NOMO-1 treated with dmso at 0.1 percent for 144 hours (cell line): ENCODE data around the gene GPR35.
"Not testable (repeated sequence)": the region's sequence is repeated elsewhere in the genome, so short reads cannot be mapped to it uniquely, and the experiment has no call there.

Source experiments
- DNase-seq: peaks from one replicate; lab custom pipeline; 2025; ENCODE audit not compliant: unreplicated experiment; lab: John Stamatoyannopoulos, UW

Gene GPR35

DNA sequence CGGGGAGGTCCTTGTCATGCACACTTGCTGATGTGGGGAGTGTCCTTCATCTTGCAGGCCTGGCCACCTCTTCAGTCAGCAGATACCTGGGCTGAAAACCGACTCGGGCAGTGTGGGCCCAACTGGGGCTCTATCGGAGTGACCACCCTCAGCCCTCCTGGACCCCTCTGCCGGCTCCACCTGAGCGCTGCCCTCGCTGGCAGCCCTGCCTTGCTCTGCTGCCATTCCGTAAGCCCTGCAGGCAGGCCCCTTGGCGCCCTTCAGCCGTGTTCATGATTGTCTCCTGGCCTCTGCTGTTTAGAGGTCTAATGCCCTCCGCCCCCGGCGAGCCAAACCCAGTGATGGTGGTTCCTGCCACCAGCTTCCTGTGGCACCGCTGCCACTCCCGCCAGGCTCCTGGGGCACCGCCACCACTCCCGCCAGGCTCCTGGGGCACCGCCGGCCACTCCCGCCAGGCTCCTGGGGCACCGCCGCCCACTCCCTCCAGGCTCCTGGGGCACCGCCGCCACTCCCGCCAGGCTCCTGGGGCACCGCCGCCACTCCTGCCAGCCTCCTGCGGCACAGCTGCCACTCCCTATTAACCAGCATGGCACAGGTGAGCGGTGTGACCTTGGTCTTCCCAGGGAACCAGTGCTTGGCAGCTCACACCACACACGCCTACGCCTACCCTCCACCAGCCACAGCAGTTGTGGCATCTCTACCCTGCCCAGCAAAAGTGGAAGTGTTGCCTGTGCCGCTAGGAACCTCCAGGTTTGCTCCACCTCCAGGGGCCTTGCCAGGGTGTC, 22.8 kb upstream of the GPR35 start:
- DNase-seq: no peak

DNA sequence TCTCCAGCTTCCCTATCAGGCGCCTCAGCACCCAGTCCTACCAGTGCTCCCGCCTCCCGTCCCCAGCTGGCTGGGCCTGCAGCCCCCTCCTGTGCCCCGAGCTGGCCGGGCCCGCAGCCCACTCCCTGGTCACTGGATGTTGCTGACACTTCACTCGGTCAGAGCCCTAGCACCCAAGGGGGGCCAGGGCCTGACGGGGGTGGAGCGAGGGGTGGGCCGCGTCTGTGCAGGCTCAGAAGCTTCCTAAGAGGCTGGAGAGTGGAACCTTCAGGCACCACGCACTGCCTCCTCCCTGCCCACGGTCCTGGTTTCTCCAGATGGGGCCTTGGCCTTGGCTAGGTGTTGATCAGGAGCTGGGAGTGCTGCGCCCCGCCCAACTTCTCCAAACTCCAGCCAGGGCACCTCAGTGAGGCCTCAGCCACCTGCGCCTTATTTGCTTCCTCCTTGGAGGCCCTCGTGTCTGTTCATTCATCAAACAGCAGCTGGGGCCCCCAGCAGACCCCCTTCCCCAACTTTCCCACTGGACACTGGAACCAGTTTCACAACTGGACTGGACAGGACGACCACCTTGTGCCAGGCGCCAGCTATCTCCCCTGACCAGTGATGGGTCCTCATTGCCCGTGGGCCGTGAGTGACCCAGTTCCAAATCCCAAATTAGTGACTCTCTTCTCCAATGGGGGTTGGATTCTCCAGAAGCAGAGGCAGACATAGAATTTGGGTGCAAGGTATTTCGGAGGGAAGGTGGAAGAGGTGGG, 22.0 kb upstream of the GPR35 start:
- DNase-seq: no peak

DNA sequence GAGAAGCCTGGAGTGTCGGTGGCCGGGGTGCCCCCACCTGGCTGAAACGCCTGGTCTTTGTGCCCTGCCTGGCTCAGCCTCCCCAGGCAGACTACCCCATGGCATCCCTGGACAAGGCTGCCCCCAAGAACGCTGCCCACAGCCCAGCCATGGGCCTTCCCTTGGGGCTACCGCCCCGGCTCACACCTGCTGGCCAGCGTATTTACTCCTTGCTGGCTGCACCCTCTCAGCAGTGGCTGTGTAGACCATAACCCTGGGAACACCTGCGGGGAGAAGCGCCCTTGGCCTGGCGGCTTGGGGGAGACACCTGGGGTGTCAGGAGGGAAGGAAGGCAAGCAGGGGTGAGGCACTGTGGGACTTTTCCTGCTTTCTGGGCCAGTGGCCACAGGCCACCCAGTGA, 21.4 kb upstream of the GPR35 start:
- no peak for DNase-seq

DNA sequence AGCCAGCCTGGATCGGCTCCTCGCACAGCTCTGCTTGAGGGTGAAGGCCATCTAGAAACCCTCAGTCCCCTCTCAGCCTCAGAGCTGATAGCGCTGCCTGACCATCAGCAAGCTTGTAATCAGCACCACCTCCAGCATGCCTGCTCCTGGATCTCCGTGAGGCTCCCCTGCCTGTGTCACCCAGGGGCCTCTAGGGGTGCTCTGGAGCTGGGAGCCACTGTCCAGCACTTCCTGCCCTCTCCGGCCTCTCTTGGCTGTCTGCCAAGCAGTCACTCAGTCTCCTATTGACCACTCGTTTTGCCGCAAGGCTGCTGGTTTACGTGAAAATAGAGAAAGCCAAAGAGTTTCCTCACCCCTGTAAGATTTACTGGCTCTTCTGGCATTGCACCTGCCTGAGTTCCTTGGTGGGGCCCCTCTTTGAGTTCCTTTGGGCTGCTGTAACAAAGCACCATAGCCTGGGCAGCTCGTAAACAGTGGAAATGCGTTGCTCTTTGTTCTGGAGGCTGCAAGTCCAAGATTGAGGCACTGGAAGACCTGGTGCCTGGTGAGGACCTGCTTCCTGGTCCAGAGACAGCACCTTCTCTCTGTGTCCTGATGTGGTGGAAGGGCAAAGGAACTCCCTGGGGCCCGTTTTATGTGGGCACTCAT, 20.9 kb upstream of the GPR35 start:
- DNase-seq: peak; percentile 50

DNA sequence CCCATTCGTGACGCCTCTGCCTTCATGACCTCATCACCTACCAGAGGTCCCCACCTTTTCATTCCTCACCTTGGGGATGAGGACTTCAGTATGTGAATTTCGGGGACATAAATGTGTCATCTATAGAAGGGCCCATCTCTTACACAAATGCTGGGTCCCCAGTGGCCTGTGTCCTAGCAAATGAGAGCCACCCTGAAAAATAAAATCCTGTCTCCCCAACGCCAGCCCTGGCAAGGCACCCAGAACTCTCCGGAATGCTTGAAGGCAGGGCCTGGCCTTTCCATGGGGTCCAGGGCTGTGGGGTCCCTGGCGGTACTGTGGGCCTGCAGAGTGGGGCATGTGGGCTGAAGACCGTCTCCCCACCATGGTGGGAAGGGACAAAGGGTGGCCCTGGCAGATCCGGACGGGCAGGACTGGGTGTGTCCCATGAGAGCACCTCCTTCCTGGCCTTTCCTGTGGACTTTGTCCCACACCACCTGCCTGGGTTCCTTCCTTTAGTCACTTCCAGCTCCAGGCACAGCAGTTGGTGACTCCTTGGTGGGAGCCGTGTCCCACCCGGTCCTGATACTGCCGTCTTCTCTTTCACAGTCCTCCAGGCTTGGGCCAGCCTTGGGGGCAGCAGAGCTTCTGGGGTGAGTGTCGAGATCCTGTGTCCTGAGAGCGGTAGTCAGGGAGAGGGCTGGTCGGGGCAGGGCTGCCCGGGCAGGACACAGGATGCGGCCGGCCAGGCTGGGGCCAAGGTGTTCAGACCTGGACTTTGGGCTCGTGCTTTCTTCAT, 20.2 kb upstream of the GPR35 start:
- DNase-seq: no peak

DNA sequence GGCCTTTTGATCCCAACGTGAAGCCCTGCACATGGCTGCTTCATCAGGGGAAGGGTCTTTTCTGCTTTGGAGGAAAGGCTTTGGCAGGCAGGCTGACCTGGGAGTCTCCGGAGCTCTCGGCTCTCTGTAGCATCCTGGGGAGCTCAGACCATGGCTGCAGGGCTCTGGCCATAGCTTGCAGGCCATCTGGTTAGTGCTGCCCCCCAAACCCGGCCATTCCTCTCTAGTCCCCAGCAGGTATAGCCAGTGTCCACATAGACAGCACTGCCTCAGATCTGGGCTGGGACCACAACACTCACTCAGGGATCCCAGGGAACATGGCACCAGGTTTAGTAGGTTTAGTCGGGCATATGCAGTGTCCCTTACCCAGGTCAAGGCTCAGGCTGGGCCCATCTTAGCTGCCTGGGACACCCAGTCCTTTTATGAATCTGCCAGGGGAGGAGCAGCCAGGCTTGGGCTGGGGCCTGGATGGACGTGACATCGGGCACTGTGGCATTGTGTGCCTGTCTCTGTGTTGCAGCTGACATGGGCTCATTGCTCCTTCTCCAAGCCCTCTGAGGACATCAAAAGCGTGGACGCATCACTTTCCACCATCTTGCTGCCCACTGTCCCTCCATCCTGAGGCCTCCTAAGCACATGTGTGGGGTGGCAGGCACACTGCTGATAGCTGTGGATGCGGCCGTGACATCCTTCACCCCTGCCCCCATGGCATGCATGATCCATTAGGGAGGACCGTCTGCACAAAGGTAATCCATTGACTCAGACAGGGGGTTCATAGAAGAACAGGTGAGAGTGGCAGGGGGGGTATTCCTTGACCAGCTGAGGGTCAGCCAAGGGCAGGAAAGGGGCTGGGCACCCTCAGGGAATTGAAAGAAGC, 19.2 kb upstream of the GPR35 start:
- DNase-seq: no peak

DNA sequence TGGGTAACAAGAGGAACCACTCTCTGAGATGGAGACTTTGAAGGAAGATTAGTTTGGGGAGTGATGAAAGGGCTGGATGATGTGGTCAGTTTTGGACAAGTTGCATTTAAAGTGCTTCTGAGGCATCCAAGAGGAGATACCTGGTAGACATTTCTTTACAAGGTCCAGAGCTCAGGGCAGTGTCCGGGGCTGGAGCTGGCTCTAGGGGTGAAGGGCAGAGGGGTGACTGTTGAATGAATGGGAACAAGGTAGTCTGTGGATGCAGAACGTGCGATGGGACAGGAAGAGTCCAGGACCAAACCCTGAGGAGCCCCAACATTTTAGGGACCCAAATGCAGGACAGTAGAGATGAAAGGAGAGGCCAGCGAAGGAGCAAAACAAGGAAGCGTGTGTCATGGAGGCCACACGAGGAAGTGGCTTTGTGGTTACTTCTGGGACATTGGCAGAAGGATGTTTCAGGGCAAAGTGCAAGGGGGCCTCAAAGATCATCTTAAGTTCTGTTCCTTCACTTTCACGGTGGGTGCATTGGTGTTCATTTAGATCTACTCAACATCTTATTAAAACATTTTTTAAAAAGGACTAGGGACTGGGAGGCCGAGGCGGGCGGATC, 13.6 kb upstream of the GPR35 start:
- DNase-seq: peak; percentile 52

DNA sequence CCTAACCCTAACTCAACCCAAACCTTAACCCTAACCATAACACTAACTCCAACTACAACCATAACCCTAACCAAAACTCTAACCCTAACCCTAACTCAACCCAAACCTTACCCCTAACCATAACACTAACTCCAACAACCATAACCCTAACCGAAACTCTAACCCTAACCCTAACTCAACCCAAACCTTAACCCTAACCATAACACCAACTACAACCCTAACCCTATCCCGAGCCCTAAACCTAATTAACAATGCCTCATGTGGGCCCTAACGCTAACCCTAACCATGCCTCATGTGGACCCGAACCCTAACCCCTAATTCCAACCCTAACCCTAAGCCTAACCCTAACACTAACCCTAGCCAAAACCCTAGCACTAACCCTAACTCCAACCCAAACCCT, 11.5 kb upstream of the GPR35 start:
- no peak for DNase-seq

DNA sequence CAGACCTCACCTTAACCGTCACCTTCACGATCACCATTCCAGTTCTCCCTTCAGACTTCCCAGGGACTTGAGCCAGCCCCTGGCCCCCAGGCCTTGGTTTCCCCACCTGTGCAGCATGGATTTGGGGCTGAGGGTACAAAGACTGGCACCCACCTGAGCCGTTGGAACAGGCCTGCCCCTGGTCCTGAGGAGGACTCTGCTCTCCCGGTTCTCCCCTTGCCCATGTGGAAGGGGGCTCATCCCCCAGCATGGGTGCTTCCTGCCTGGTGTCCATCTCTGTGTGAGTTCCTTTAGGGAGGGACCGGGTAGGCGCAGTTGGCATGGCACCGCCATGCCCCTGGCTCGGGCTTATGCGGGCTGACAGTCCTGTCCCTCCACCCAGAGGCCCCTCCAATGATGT, 10.9 kb upstream of the GPR35 start:
- DNase-seq: no peak

DNA sequence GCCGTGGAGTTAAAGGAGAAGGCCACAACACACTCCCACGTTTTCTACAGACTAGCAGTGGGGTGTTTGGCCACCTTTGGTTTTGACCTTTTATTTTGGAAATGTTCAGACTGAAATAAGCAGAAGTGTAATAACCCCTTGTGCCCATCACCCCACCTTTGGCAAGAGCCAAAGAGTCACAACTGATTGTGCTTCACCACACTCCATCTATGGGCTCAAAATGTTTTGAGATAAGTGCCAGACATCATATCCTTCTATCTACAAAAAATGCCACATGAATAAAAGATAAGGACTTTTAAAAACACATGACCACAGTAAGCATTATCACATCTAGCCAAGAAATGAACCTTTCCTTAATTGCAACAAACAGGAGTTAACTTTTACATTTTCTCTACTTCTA, 9.9 kb upstream of the GPR35 start:
- no peak for DNase-seq

DNA sequence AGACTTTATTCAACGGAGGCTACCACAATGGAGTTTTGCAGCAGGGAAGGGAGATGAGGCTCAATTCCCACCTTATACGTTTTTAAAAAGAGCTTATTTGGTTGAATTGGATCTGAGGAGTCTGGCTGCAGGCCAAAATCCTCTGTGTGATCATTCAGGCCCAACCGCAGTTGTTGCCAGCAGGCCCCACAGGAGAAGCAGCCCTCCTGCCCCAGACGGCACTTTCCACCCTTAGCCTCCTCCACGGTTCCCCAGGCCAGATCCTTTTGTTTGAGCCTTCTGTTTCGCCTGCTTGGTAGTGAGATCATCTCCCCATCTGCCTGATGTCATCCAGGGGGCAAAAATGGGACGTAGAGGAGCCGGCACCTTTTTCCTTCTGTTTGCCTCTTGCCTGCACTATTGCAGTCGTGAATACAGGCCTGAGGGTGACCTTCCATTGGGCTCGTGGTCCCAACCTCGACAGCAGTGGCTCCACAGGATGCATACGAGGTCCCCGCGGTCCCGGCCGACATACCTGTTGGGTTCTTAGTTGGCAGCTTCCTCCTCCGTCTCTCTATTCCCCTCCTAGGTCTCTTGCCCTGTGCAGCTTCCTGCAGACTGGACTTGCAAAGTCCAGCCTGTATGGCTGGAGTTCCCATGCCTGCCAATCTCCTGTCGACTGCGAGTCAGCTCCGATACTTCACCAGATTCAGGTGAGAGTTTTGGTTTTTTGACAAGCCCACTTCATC, 9.3 kb upstream of the GPR35 start:
- no peak for DNase-seq

DNA sequence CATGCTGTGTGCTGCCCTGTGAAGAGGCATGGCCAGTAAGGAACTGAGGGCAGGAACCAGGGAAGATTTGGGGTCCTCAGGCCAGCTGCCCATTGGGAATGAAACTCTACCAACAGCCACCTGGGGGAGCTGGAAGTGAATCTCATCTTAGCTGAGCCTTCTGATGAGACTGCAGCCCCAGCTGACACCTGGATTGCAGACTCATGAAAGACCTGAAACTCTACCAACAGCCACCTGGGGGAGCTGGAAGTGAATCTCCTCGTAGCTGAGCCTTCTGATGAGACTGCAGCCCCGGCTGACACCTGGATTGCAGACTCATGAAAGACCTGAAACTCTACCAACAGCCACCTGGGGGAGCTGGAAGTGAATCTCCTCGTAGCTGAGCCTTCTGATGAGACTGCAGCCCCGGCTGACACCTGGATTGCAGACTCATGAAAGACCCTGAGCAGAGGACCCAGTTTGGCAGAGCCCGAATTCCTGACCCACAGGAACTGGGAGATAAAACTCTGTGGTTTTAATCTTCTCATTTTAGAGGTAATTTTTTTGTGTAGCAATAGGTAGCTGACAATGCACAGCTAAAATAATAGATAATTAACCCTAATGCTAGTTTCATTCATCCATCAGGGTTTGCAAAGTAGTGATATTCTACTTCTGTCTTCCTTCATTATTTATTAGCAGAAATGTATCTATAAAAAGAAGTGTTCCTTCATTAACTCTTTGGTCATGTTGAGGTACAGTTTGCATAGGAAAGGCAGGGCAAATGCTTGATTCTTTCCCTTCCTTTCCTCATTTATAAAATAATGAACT, 8.2 kb upstream of the GPR35 start:
- not testable (repeated sequence) for DNase-seq

DNA sequence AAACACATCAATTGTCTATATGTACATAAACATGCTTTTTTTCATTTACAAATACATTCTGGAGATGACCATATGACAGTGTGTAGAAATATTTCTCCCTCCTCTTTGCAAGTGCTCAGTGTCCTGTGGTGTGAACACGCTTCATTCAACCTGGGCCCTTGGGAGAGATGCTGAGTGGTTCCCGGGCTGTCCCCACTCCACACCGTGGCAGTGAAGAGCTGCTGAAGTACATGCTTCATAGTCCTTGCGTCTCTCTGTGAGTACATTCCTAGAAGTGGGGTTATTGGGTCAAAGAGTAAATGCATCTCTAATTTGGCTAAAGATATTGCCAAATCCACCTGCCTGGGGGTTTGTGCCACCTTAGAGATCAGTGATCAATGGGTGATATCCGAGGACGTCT, 6.5 kb upstream of the GPR35 start:
- no peak for DNase-seq

DNA sequence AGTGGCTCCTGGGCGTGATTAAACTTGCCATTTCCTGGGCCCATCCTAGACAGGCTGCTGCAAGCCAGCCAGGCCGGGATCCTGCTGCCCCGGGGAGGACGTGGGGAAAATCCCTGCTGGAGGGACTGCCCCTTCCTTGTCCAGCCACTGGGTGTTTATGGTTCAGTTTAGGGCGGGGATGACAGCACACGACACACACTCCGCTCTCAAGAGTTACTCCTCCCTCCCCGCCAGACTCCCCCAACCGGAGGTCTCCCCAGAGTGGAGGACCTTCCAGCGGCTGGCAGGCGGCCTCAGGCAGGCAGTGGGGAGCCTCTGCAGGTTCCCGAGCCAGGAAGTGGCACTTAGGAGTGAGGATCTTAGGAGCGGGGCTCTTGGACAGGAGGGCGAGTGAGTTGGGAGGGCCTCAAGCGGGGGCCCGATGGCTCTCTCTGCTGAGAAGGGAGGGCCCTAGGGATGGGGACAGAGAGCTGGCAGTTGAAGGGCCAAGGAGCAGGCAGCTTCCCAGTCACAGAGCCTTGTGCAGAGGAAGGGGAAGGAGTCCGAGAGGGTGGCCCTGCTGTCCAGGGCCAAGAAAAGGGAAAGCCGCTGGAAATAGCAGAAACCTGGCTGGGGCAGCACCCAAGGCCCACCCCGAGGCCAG, 5.7 kb upstream of the GPR35 start:
- no peak for DNase-seq

DNA sequence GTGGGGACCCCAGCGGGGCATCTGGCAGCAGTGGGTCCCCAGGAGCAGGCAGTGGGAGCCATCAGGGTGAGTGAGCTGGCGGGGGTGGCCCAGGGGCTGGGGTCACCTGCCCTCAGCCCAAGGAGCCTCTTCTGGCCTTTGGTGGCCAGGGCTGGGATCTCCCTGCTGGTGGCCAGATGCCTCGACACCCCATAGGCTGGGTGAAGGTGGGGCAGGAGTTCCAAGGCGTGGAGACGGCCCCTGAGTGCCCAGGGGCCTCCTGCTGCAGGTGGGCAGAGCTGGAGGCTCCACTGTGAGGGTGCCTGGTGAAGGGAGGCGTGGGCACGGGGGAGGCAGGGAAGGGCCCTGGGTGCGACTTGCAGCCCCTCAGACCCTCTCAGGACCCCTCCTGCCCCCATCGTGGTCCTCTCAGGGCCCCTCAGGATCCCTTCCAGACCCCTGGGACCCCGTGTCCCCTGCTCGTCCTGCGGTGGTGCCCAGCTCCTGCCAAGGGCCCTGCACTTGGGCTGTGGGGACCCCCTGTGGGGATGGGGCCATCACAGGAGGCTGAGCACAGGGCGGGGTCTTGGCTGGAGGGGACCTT, 5.0 kb upstream of the GPR35 start:
- no peak for DNase-seq

DNA sequence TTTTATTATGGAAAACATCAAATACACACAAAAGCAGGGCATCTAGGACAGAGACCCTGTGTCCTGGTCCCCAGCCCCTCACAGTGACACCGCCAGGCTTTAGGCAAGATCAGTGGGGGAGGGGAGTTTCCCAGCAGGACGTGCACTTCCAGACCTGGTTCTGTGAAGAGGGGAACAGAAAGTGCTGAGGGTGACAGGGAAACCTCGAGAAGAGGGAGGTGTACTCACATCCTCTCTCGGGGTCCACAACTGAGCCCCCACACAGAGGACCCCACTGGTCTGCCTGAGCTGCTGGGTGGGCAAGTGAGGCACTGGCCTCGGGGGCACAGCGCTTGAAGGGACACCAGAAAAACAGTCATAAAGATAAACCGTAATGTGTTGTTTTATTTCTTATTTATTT, 4.4 kb upstream of the GPR35 start:
- no peak for DNase-seq

DNA sequence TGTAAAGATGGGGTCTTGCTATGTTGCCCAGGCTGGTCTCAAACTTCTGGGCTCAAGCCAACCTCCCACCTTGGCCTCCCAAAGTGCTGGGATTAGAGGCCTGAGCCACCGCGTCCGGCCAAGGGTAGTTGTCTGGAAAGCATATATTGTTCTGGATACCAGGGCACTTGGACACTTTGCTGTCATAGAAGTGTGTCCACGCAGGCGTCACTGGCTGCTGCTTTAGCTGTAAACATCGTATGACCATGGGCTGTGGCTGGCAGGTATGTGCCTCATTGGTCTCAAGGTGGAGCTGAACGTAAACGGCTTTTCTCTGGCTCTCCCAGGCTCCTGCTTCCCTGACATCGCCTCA, 3.2 kb upstream of the GPR35 start:
- no peak for DNase-seq
